ENCODE measurements around the gene OR8B12.
A peak's percentile ranks its signal among the peaks of the same experiment; 100 is the strongest.

The OR8B12 gene, protein sequence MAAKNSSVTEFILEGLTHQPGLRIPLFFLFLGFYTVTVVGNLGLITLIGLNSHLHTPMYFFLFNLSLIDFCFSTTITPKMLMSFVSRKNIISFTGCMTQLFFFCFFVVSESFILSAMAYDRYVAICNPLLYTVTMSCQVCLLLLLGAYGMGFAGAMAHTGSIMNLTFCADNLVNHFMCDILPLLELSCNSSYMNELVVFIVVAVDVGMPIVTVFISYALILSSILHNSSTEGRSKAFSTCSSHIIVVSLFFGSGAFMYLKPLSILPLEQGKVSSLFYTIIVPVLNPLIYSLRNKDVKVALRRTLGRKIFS

DNA sequence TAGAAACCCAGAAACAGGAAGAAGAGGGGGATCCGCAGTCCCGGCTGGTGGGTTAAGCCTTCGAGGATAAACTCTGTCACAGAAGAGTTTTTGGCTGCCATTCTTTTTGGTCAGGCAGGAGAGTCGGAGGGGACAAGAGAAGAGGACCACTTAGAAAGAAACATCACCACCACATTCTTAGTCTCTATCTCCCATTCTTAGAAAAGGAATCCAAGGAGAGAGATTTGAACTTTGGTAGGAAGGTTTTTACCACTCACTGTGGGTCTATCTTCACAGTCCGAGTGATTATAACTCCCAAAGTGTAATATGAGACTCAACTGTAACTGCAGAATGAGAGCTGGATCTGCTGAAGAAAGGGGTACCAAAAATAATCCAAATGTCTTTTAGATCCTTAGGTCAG is at the start of gene OR8B12:
Gene OR8B12, minus strand, starts transcription at position 101 of the 400 bp plus-strand sequence. Its CDS starts 0 bp downstream, at position 101.
- no peak within 1 kb of the TSS for H3K4me3 ChIP-seq (ENCODE audit: low read depth, low read length)
- TF ChIP-seq, protein P1, sequence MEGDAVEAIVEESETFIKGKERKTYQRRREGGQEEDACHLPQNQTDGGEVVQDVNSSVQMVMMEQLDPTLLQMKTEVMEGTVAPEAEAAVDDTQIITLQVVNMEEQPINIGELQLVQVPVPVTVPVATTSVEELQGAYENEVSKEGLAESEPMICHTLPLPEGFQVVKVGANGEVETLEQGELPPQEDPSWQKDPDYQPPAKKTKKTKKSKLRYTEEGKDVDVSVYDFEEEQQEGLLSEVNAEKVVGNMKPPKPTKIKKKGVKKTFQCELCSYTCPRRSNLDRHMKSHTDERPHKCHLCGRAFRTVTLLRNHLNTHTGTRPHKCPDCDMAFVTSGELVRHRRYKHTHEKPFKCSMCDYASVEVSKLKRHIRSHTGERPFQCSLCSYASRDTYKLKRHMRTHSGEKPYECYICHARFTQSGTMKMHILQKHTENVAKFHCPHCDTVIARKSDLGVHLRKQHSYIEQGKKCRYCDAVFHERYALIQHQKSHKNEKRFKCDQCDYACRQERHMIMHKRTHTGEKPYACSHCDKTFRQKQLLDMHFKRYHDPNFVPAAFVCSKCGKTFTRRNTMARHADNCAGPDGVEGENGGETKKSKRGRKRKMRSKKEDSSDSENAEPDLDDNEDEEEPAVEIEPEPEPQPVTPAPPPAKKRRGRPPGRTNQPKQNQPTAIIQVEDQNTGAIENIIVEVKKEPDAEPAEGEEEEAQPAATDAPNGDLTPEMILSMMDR (IDR thresholded peaks at IDR 0.05; ENCODE audit: low read depth, low read length), result no peak

DNA sequence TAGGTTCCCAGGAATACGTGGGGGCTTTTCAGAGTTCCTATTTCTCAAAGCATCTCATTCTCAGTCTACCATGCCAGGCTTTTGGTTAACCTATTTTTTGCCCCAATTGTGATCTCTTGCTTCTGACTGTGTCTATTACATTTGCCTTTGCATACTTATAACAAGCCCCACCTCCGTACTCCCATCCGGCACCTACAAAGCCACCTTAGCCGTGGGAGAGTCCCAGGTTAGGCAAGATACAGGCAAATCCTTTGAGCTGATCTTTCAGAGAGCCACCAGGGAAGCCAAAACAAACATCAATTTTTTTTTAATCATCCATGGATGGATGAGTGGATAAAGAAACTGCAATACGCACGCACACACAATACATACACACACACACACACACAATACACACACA is 49.2 kb upstream of the OR8B12 start:
- H3K4me3 ChIP-seq (ENCODE audit: low read depth, low read length), result no peak overlapping the region
- TF ChIP-seq, protein P1 (IDR thresholded peaks at IDR 0.05; ENCODE audit: low read depth, low read length), result no peak

DNA sequence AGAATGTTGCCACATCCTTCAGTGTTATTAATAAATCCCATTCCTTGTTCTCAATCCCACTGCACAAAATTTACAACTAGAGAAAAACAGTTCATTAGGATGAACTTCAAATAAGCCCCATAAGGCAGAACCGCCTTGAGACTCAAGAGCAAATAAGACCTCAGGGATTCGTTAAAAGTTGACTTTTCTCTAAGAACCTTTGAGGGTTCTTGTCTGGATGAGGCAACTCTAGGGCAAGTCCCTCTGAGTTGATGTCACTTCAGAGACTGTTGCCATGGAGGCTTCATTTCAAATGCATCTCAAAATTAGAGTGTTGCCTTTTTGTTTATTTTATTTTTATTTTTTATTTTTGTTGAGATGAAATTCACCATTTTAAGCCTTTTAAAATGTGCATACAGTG is 48.0 kb upstream of the OR8B12 start:
- no peak overlapping the region for H3K4me3 ChIP-seq (ENCODE audit: low read depth, low read length)
- TF ChIP-seq, protein P1 (IDR thresholded peaks at IDR 0.05; ENCODE audit: low read depth, low read length), result no peak

DNA sequence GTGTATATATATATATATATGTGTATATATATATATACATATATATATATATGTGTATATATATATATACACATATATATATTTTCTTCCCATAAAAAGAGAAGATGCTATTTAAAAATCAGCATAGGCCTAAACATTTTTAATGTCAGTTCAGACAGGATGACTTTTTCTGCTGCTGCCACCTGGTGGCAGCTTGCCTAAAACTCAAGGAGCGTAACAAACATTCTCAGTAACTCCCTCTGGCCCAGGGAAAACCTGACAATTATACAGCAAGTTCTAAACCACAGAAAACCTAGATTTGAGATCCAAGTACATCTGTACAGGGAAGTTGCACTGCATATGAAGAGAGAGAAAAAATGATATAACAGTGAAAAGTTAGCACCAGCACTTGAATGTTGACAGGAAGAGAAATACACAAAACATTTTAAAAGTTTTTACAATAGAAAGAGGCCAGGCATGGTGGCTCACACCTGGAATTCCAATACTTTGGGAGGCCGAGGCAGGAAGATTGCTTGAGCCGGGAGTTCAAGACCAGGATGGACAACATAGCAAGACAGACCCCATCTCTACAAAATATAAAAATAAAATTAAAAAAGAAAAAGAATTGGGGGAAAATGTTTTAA is 42.9 kb upstream of the OR8B12 start:
- TF ChIP-seq, protein P1 (IDR thresholded peaks at IDR 0.05; ENCODE audit: low read depth, low read length), result peak; percentile 51
- no peak overlapping the region for H3K4me3 ChIP-seq (ENCODE audit: low read depth, low read length)

DNA sequence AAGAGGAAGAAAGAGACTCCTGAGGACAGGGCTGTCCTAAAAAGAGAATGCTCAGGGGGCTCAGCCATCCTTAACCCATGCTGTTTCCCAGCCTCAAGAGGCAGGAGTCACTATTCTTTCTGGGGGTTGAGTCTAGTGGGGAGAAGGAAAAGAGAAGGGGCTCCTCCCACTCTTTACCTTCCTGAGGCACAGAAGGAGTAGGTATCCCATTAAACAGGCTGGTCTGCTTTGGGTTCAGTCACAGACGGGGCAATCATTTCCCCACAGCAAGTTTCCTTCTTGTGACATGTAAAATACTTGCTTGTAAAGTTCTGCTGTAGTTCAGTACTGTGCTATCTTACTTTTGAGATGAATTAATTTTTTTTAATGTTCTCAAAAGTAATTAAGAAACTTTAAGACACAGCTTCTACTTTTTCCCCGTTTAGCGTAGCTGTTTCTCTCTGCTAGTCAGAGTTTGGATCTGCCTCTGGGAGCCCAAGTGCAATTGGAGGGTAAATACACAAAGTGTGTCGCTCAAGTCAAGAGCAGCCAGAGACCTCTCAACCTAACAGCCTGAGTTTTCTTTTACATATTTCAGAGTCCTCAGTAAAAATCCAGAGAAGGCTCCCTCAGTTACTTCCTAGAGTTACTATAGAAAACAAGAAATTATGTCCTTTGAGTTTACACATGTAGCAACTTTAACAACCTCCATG is 41.4 kb upstream of the OR8B12 start:
- no peak overlapping the region for H3K4me3 ChIP-seq (ENCODE audit: low read depth, low read length)
- TF ChIP-seq, protein P1 (IDR thresholded peaks at IDR 0.05; ENCODE audit: low read depth, low read length), result no peak

DNA sequence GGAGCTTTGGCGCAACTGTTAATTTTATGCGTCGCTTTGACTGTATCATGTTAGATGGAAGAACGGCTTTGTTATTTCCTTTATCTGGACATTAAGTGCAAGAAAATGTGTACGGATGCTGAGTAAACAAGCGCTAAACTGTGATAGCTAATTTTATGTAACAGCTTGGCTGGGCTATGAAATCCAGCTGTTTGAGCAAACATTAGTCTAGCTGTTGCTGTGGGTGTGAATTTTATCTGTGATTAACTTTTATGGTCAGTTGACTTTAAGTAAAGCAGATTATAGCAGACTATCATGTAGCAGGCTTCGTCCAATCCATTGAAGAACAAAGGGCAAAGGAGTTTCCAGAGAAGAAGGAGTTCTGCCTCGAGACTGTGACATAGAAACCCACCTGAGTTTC is 40.3 kb upstream of the OR8B12 start:
- no peak overlapping the region for H3K4me3 ChIP-seq (ENCODE audit: low read depth, low read length)
- TF ChIP-seq, protein P1 (IDR thresholded peaks at IDR 0.05; ENCODE audit: low read depth, low read length), result no peak

DNA sequence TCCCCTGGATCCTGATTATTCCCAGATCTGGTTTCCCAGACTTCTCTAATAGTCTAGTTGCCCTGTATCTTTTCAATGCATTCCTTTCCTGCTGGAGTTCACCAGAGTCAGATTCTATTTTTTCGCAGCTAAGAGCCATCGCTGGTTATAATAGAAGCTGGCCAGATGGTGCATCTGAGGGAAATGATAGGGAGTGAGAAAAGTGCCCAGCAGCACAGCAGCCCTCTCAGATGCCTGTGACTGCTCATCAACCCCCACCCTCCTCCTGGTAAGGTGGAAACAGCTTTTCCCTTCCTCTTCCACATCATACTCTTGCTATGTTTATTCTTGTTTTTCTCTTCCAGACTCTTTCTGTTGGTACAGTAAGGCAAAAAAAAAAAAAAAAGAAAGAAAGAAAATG is 39.1 kb upstream of the OR8B12 start:
- TF ChIP-seq, protein P1 (IDR thresholded peaks at IDR 0.05; ENCODE audit: low read depth, low read length), result no peak
- no peak overlapping the region for H3K4me3 ChIP-seq (ENCODE audit: low read depth, low read length)
